CD4-positive, alpha-beta T cell (primary cell): Measurements from ENCODE around the gene LDLRAD4. TPM values are rescaled to one million over a fixed set of nuclear protein-coding genes. Genes with fewer than 3 reads are reported as not detected.

Experiments
- ATAC-seq: fragments of 200-7000 bp; cut with Tn5 transposase; one replicate; pipeline ENCODE4 v1.10.0; 2022; ENCODE audit warnings: mild to moderate bottlenecking; ENCODE audit not compliant: poor library complexity
- CTCF ChIA-PET: fragments of 350-600 bp; sonication (Branson Sonifier 250); formaldehyde crosslinking; loops from one replicate; lab custom pipeline; 2021; ENCODE audit warnings: antibody characterized with exemption, inconsistent platforms; lab: Charles Lee
- POLR2A ChIA-PET: fragments of 350-600 bp; sonication (Branson Sonifier 250); formaldehyde crosslinking; loops from one replicate; lab custom pipeline; 2021; ENCODE audit warnings: antibody characterized with exemption, inconsistent platforms; lab: Charles Lee
- DNase-seq, 14 experiments: peaks; one replicate each; pipeline ENCODE4 v3.0.0-alpha.2; 2013 to 2020; ENCODE audit warnings: mixed read lengths in 2 of 14
- H3K27ac ChIP-seq, 2 donors: one replicate each; pipeline versions ENCODE4 v1.5.1 to v1.7.0; 2013; ENCODE audit warnings: low read length in 2 of 2, low read depth in 1 of 2, mild to moderate bottlenecking in 1 of 2
- H3K27me3 ChIP-seq, 2 experiments: 1 replicate in 1 of 2; 2 replicates in 1 of 2; pipeline versions ENCODE4 v1.6.1 to v1.7.0; 2013; ENCODE audit warnings: low read length in 2 of 2, control low read depth in 1 of 2, mild to moderate bottlenecking in 1 of 2, moderate library complexity in 1 of 2; ENCODE audit not compliant: insufficient read depth in 2 of 2, control insufficient read depth in 1 of 2
- H3K36me3 ChIP-seq: one replicate; pipeline ENCODE4 v1.6.1; 2013; ENCODE audit warnings: low read length, control low read depth; ENCODE audit not compliant: insufficient read depth
- H3K4me1 ChIP-seq: one replicate; pipeline ENCODE4 v1.6.1; 2013; ENCODE audit warnings: low read length, control low read depth; ENCODE audit not compliant: insufficient read depth
- H3K4me3 ChIP-seq: one replicate; pipeline ENCODE4 v1.5.1; 2013; ENCODE audit warnings: mild to moderate bottlenecking, low read length, moderate library complexity
- H3K9me3 ChIP-seq, 2 experiments: 1 replicate in 1 of 2; 2 replicates in 1 of 2; pipeline versions ENCODE4 v1.6.1 to v1.7.0; 2013; ENCODE audit warnings: low read length in 2 of 2, mild to moderate bottlenecking in 2 of 2, control low read depth in 1 of 2, moderate library complexity in 1 of 2; ENCODE audit not compliant: control insufficient read depth in 1 of 2, insufficient read depth in 1 of 2
- H3K27ac Mint-ChIP-seq: one replicate; pipeline ENCODE4 v1.8.0; 2020; ENCODE audit warnings: mixed read lengths
- H3K27me3 Mint-ChIP-seq: one replicate; pipeline ENCODE4 v1.8.0; 2021; ENCODE audit warnings: mixed read lengths
- H3K36me3 Mint-ChIP-seq: one replicate; pipeline ENCODE4 v1.8.0; 2021; ENCODE audit warnings: low read depth, mixed read lengths
- H3K4me1 Mint-ChIP-seq: one replicate; pipeline ENCODE4 v1.8.0; 2021; ENCODE audit warnings: low read depth, mixed read lengths
- H3K4me3 Mint-ChIP-seq: one replicate; pipeline ENCODE4 v1.8.0; 2020; ENCODE audit warnings: mild to moderate bottlenecking, mixed read lengths
- H3K9me3 Mint-ChIP-seq: one replicate; pipeline ENCODE4 v1.8.0; 2020; ENCODE audit warnings: mixed read lengths
- CTCF ChIP-seq: fragments of 200-600 bp; IDR thresholded peaks from one replicate; pipeline ENCODE4 v1.8.0; 2022; ENCODE audit warnings: antibody characterized with exemption, mild to moderate bottlenecking
- intact Hi-C, 2 experiments: fragments of 100-400 bp; cut with DNase I in 1 of 2; cut with micrococcal nuclease in 1 of 2; formaldehyde crosslinking; loops; one replicate each; pipeline versions ENCODE4 v1.15.1 to v1.9.0; 2023 to 2025; cut with DNase I, micrococcal nuclease
- total RNA-seq, 174 experiments: library from RNA in 2 of 174; stranded (reverse) in 2 of 174; gene quantifications; one replicate each; pipeline ENCODE4 v1.2.3 and lab custom pipeline; 2021 to 2026

The LDLRAD4 gene
- total RNA-seq, 2 experiments from 2014 or later = 51.9 to 52.7 TPM

GRCh38 chr18:13646633-13647032 is 428.1 kb downstream of the LDLRAD4 start:
- no peak overlapping the region for H3K4me3 ChIP-seq
- ChIA-PET CTCF (no interaction called here), POLR2A (no interaction called here)
- no peaks in the 10 kb centered on the region for H3K27me3 Mint-ChIP-seq
- no peak overlapping the region for H3K4me3 Mint-ChIP-seq
- no peak overlapping the region for H3K27ac ChIP-seq
- no peaks in the 10 kb centered on the region for H3K9me3 Mint-ChIP-seq
- H3K27me3 ChIP-seq = no peaks in the 10 kb centered on the region
- ATAC-seq = no peak
- no peak overlapping the region for H3K27ac Mint-ChIP-seq
- DNase-seq = no peak
- no peaks in the 10 kb centered on the region for H3K9me3 ChIP-seq
- no peaks in the 10 kb centered on the region for H3K4me1 ChIP-seq
- intact Hi-C loops = no loop called here
- peaks cover 28% of the 10 kb centered on the region for H3K36me3 ChIP-seq
- H3K36me3 Mint-ChIP-seq = peaks cover 24% of the 10 kb centered on the region
- H3K4me1 Mint-ChIP-seq = no peaks in the 10 kb centered on the region
- no peak for TF ChIP-seq CTCF

- ATAC-seq (no peak), DNase-seq (no peak)
- TF ChIP-seq CTCF = no peak
- H3K36me3 ChIP-seq = peaks cover 28% of the 10 kb centered on the region
- no peaks in the 10 kb centered on the region for H3K4me1 ChIP-seq
- H3K27me3 ChIP-seq = no peaks in the 10 kb centered on the region
- ChIA-PET POLR2A (no interaction called here), CTCF (no interaction called here)
- Mint-ChIP-seq H3K4me1 (no peaks in the 10 kb centered on the region), H3K4me3 (no peak overlapping the region), H3K27ac (no peak overlapping the region), H3K36me3 (peaks cover 24% of the 10 kb centered on the region), H3K9me3 (no peaks in the 10 kb centered on the region), H3K27me3 (no peaks in the 10 kb centered on the region)
- H3K27ac ChIP-seq = no peak overlapping the region
- H3K9me3 ChIP-seq = no peaks in the 10 kb centered on the region
- intact Hi-C loops = no loop called here
- H3K4me3 ChIP-seq = no peak overlapping the region
Observed at GRCh38 chr18:13647761-13648160, 429.2 kb downstream of the LDLRAD4 start.

GRCh38 chr18:13649397-13650390 is 431.1 kb downstream of the LDLRAD4 start:
- no peaks in the 10 kb centered on the region for H3K27me3 ChIP-seq
- no peaks in the 10 kb centered on the region for H3K9me3 ChIP-seq
- Mint-ChIP-seq H3K9me3 (no peaks in the 10 kb centered on the region), H3K27ac (no peak overlapping the region), H3K36me3 (peaks cover 22% of the 10 kb centered on the region), H3K4me3 (no peak overlapping the region), H3K27me3 (no peaks in the 10 kb centered on the region), H3K4me1 (no peaks in the 10 kb centered on the region)
- ChIA-PET CTCF (no interaction called here), POLR2A (interaction anchor here (0.5 kb wide), 1 partner anchor 12 kb away, joined by 3 read pairs; no protein-coding TSS in a partner anchor)
- DNase-seq = no peak
- no peak overlapping the region for H3K4me3 ChIP-seq
- H3K4me1 ChIP-seq = no peaks in the 10 kb centered on the region
- TF ChIP-seq CTCF = no peak
- intact Hi-C loops = no loop called here
- no peak for ATAC-seq
- H3K27ac ChIP-seq = no peak overlapping the region
- peaks cover 26% of the 10 kb centered on the region for H3K36me3 ChIP-seq
